WTC11 (cell line): ENCODE results near the gene PICALM. TPM values are rescaled to one million over a fixed set of nuclear protein-coding genes. Genes with fewer than 3 reads are reported as not detected.

Experiments
- ATAC-seq: fragments of 200-7000 bp; cut with Tn5 transposase; 2 replicates; pipeline ENCODE4 v1.10.0; 2021; ENCODE audit warnings: mild to moderate bottlenecking, moderate library complexity
- CTCF ChIA-PET: fragments of 300-600 bp; sonication (Branson Sonifier 250); formaldehyde crosslinking; loops from one replicate; lab custom pipeline; 2021; ENCODE audit warnings: antibody characterized with exemption; lab: Charles Lee
- POLR2A ChIA-PET: fragments of 350-600 bp; sonication (Branson Sonifier 250); formaldehyde crosslinking; loops from one replicate; lab custom pipeline; 2021; ENCODE audit warnings: antibody characterized with exemption; lab: Charles Lee
- DNase-seq: peaks from one replicate; pipeline ENCODE4 v3.0.0; 2021; ENCODE audit warnings: low spot score
- H3K27ac Mint-ChIP-seq: 2 replicates; pipeline ENCODE4 v1.8.0; 2021; ENCODE audit warnings: mixed read lengths
- H3K27me3 Mint-ChIP-seq: 2 replicates; pipeline ENCODE4 v1.8.0; 2021; ENCODE audit warnings: low read depth, mild to moderate bottlenecking, moderate library complexity, mixed read lengths
- H3K36me3 Mint-ChIP-seq: 2 replicates; pipeline ENCODE4 v1.8.0; 2021; ENCODE audit warnings: mixed read lengths
- H3K4me1 Mint-ChIP-seq: 2 replicates; pipeline ENCODE4 v1.8.0; 2022; ENCODE audit warnings: mixed read lengths
- H3K4me3 Mint-ChIP-seq: 2 replicates; pipeline ENCODE4 v1.8.0; 2021; ENCODE audit warnings: mild to moderate bottlenecking, moderate library complexity, mixed read lengths
- H3K9me3 Mint-ChIP-seq: 2 replicates; pipeline ENCODE4 v1.8.0; 2021; ENCODE audit warnings: mixed read lengths
- CREB1 ChIP-seq: sonication (generic); formaldehyde crosslinking; IDR thresholded peaks from 2 replicates; pipeline ENCODE4 v1.8.0; 2023; ENCODE audit warnings: mild to moderate bottlenecking, missing genetic modification reagents
- FOXJ3 ChIP-seq: sonication (generic); formaldehyde crosslinking; IDR thresholded peaks from 2 replicates; pipeline ENCODE4 v1.9.0; 2021; ENCODE audit warnings: missing genetic modification reagents, mild to moderate bottlenecking, borderline replicate concordance
- GABPB1 ChIP-seq: sonication (generic); formaldehyde crosslinking; IDR thresholded peaks from 2 replicates; pipeline ENCODE4 v1.8.1; 2023; ENCODE audit warnings: mild to moderate bottlenecking, missing genetic modification reagents
- GRHL2 ChIP-seq: fragments of 250-450 bp; sonication (Bioruptor Pico); IDR thresholded peaks from 2 replicates; pipeline ENCODE4 v1.8.0; 2022; ENCODE audit warnings: mild to moderate bottlenecking, moderate library complexity; ENCODE audit not compliant: insufficient replicate concordance, severe bottlenecking
- KAT7 ChIP-seq: sonication (generic); formaldehyde crosslinking; IDR thresholded peaks from 2 replicates; pipeline ENCODE4 v1.8.1; 2023; ENCODE audit warnings: missing genetic modification reagents, mild to moderate bottlenecking, borderline replicate concordance
- MYBL2 ChIP-seq: sonication (generic); formaldehyde crosslinking; IDR thresholded peaks from 2 replicates; pipeline ENCODE4 v1.8.1; 2023; ENCODE audit warnings: mild to moderate bottlenecking, moderate library complexity, missing genetic modification reagents
- NFE2L1 ChIP-seq: sonication (generic); formaldehyde crosslinking; IDR thresholded peaks from 2 replicates; pipeline ENCODE4 v1.8.1; 2023; ENCODE audit warnings: missing genetic modification reagents
- SP1 ChIP-seq: sonication (generic); formaldehyde crosslinking; conservative IDR thresholded peaks from 2 replicates; pipeline ENCODE4 v1.8.1; 2022; ENCODE audit warnings: missing genetic modification reagents
- TCF7 ChIP-seq: sonication (generic); formaldehyde crosslinking; IDR thresholded peaks from 2 replicates; pipeline ENCODE4 v1.8.0; 2022; ENCODE audit warnings: mild to moderate bottlenecking, low read depth, missing genetic modification reagents, moderate library complexity
- TEAD1 ChIP-seq: sonication (generic); formaldehyde crosslinking; IDR thresholded peaks from 2 replicates; pipeline ENCODE4 v1.8.0; 2022; ENCODE audit warnings: mild to moderate bottlenecking, missing genetic modification reagents
- TP53 ChIP-seq: sonication (generic); formaldehyde crosslinking; IDR thresholded peaks from 2 replicates; pipeline ENCODE4 v1.8.1; 2023; ENCODE audit warnings: mild to moderate bottlenecking, missing genetic modification reagents
- ZNF232 ChIP-seq: sonication (generic); formaldehyde crosslinking; IDR thresholded peaks from 2 replicates; pipeline ENCODE4 v1.8.0; 2022; ENCODE audit warnings: mild to moderate bottlenecking, missing genetic modification reagents
- ZNF317 ChIP-seq: sonication (generic); formaldehyde crosslinking; IDR thresholded peaks from 2 replicates; pipeline ENCODE4 v1.8.1; 2023; ENCODE audit warnings: low read depth, mild to moderate bottlenecking, moderate library complexity, missing genetic modification reagents, borderline replicate concordance
- total RNA-seq: library from RNA; stranded (reverse); gene quantifications from 3 replicates; pipeline ENCODE4 v1.2.3, GENCODE V29; 2021
- TF ChIP-seq, protein P1 (sequence below): fragments of 250-450 bp; sonication (Bioruptor Pico); IDR thresholded peaks from 2 replicates; pipeline ENCODE4 v1.9.0; 2021; ENCODE audit warnings: mild to moderate bottlenecking
- TF ChIP-seq, protein P2 (sequence below): sonication (generic); formaldehyde crosslinking; IDR thresholded peaks from 2 replicates; pipeline ENCODE4 v1.8.1; 2022; ENCODE audit warnings: low read depth, mild to moderate bottlenecking, moderate library complexity, missing genetic modification reagents, borderline replicate concordance
- TF ChIP-seq, protein P3 (sequence below): sonication (generic); formaldehyde crosslinking; IDR thresholded peaks from 2 replicates; pipeline ENCODE4 v1.8.1; 2023; ENCODE audit warnings: mild to moderate bottlenecking, missing genetic modification reagents, moderate library complexity
- TF ChIP-seq, protein P4 (sequence below): sonication (generic); formaldehyde crosslinking; IDR thresholded peaks from 2 replicates; pipeline ENCODE4 v1.8.1; 2023; ENCODE audit warnings: mild to moderate bottlenecking, missing genetic modification reagents, borderline replicate concordance

PICALM gene
- total RNA-seq, 1 experiment from 2014 or later, result 69.9 TPM

DNA sequence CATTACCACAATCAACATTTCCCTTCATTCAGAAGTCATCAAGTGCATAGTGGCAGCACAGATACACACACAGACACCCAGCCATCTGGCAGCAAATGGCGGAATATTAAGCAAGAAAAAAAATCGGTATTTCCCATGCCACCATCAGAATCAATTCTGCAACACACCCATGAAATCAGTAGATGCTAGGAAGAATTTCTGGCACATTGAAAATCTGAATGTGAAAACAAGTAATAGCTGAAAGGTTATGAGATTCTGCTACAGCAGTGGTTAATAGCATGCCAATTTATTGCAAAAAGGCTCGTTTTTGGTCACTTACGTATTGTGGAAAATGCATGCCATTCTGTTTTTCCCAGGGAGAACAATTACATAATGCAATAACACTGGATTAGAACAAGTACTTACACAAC, 91.1 kb downstream of the PICALM start:
- Mint-ChIP-seq H3K27ac (no peak overlapping the region), H3K27me3 (no peaks in the 10 kb centered on the region), H3K9me3 (no peaks in the 10 kb centered on the region)
- CTCF ChIA-PET, result no interaction called here
- no peak for TF ChIP-seq MYBL2 (CRISPR knock-in tag)
- TF ChIP-seq SP1 (CRISPR knock-in tag), result no peak
- TF ChIP-seq, all 79 proteins: peak for 0
- no peaks in the 10 kb centered on the region for H3K4me1 Mint-ChIP-seq
- peaks cover 23% of the 10 kb centered on the region for H3K36me3 Mint-ChIP-seq
- ATAC-seq (no peak), DNase-seq (no peak)
- no peak overlapping the region for H3K4me3 Mint-ChIP-seq
- POLR2A ChIA-PET, result no interaction called here

DNA sequence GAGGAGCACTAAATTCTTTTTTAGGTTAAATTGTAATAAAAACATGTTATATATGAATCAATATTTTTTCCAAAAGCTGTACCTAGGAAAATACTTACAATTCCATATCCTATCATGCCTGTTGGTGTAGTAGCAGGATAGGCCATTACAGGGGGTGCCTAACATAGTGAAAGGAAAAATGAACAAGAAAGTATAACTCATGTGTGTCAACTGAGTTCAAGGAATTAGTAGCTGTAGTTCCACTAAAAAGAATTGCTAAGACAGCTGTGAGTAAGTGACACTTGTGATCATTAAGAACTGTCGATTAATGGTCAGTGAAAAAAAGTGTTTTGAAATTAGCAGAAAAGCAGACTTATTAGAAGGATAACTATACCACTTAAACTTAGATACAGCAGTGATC, 92.4 kb downstream of the PICALM start:
- Mint-ChIP-seq H3K27ac (no peak overlapping the region), H3K9me3 (no peaks in the 10 kb centered on the region), H3K4me3 (no peak overlapping the region), H3K27me3 (no peaks in the 10 kb centered on the region), H3K4me1 (no peaks in the 10 kb centered on the region), H3K36me3 (peaks cover 18% of the 10 kb centered on the region)
- POLR2A ChIA-PET, result no interaction called here
- CTCF ChIA-PET, result no interaction called here
- TF ChIP-seq TP53 (CRISPR knock-in tag), result no peak
- ATAC-seq (no peak), DNase-seq (no peak)

DNA sequence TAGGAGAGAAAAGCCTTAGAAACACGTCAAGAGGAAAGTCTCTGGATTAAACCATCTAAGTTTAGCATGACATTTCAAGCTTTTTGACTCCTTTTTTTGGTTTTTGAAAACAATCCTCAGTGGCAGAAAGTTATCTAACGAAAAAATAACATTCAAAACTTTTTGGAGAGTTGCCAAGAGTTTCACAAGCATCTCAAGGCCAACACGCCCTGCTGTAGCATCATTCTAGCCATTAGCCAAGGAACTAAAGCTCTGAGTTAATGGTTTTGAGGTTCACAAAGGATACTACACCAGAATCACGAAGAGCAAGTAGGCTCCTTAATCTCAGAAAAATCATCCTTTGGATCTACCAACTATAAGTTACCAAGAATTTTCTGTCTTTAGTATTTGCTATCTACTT, 94.8 kb downstream of the PICALM start:
- Mint-ChIP-seq H3K4me1 (peaks cover under 1% of the 10 kb centered on the region; the same call in 1 of the 2 replicates), H3K27ac (no peak overlapping the region), H3K36me3 (peaks cover 27% of the 10 kb centered on the region), H3K4me3 (no peak overlapping the region), H3K9me3 (no peaks in the 10 kb centered on the region), H3K27me3 (no peaks in the 10 kb centered on the region)
- CTCF ChIA-PET, result no interaction called here
- no peak for ATAC-seq
- DNase-seq, result no peak
- TF ChIP-seq TEAD1 (CRISPR knock-in tag) (no peak), GABPB1 (CRISPR knock-in tag) (no peak)
- POLR2A ChIA-PET, result no interaction called here

DNA sequence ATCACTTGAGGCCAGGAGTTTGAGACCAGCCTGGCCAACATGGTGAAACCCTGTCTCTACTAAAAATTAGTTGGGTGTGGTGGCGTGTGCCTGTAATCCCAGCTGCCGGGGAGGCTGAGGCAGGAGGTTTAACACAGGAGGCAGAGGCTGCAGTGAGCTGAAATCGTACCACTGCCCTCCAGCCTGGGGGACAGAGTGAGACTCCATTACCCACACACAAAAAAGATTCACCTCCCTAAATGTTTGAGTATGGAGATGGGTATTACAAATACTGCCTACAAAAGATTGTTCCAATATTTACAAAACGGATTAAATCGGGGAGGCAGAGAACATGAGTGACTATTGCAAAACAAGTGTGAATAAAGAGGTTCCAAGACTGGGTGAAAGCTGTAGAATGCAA, 98.3 kb downstream of the PICALM start:
- POLR2A ChIA-PET, result no interaction called here
- Mint-ChIP-seq H3K4me3 (no peak overlapping the region), H3K4me1 (peaks cover 18% of the 10 kb centered on the region), H3K27me3 (no peaks in the 10 kb centered on the region), H3K36me3 (peaks cover 32% of the 10 kb centered on the region)
- ATAC-seq, result no peak
- CTCF ChIA-PET, result interaction anchor here (2.6 kb wide), 1 partner anchor 71 kb away, joined by 10 read pairs; no protein-coding TSS in a partner anchor
- TF ChIP-seq TCF7 (CRISPR knock-in tag) (no peak), ZNF317 (no peak), NFE2L1 (no peak), KAT7 (no peak), CREB1 (CRISPR knock-in tag) (no peak), ZNF232 (CRISPR knock-in tag) (no peak), MYBL2 (CRISPR knock-in tag) (no peak), FOXJ3 (CRISPR knock-in tag) (no peak), GRHL2 (CRISPR knock-in tag) (no peak)
- TF ChIP-seq, protein P1, sequence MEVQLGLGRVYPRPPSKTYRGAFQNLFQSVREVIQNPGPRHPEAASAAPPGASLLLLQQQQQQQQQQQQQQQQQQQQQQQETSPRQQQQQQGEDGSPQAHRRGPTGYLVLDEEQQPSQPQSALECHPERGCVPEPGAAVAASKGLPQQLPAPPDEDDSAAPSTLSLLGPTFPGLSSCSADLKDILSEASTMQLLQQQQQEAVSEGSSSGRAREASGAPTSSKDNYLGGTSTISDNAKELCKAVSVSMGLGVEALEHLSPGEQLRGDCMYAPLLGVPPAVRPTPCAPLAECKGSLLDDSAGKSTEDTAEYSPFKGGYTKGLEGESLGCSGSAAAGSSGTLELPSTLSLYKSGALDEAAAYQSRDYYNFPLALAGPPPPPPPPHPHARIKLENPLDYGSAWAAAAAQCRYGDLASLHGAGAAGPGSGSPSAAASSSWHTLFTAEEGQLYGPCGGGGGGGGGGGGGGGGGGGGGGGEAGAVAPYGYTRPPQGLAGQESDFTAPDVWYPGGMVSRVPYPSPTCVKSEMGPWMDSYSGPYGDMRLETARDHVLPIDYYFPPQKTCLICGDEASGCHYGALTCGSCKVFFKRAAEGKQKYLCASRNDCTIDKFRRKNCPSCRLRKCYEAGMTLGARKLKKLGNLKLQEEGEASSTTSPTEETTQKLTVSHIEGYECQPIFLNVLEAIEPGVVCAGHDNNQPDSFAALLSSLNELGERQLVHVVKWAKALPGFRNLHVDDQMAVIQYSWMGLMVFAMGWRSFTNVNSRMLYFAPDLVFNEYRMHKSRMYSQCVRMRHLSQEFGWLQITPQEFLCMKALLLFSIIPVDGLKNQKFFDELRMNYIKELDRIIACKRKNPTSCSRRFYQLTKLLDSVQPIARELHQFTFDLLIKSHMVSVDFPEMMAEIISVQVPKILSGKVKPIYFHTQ (CRISPR knock-in tag), result no peak
- TF ChIP-seq, protein P2, sequence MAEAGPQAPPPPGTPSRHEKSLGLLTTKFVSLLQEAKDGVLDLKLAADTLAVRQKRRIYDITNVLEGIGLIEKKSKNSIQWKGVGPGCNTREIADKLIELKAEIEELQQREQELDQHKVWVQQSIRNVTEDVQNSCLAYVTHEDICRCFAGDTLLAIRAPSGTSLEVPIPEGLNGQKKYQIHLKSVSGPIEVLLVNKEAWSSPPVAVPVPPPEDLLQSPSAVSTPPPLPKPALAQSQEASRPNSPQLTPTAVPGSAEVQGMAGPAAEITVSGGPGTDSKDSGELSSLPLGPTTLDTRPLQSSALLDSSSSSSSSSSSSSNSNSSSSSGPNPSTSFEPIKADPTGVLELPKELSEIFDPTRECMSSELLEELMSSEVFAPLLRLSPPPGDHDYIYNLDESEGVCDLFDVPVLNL (CRISPR knock-in tag), result no peak
- TF ChIP-seq, protein P3, sequence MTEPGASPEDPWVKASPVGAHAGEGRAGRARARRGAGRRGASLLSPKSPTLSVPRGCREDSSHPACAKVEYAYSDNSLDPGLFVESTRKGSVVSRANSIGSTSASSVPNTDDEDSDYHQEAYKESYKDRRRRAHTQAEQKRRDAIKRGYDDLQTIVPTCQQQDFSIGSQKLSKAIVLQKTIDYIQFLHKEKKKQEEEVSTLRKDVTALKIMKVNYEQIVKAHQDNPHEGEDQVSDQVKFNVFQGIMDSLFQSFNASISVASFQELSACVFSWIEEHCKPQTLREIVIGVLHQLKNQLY (CRISPR knock-in tag), result no peak
- TF ChIP-seq, protein P4, sequence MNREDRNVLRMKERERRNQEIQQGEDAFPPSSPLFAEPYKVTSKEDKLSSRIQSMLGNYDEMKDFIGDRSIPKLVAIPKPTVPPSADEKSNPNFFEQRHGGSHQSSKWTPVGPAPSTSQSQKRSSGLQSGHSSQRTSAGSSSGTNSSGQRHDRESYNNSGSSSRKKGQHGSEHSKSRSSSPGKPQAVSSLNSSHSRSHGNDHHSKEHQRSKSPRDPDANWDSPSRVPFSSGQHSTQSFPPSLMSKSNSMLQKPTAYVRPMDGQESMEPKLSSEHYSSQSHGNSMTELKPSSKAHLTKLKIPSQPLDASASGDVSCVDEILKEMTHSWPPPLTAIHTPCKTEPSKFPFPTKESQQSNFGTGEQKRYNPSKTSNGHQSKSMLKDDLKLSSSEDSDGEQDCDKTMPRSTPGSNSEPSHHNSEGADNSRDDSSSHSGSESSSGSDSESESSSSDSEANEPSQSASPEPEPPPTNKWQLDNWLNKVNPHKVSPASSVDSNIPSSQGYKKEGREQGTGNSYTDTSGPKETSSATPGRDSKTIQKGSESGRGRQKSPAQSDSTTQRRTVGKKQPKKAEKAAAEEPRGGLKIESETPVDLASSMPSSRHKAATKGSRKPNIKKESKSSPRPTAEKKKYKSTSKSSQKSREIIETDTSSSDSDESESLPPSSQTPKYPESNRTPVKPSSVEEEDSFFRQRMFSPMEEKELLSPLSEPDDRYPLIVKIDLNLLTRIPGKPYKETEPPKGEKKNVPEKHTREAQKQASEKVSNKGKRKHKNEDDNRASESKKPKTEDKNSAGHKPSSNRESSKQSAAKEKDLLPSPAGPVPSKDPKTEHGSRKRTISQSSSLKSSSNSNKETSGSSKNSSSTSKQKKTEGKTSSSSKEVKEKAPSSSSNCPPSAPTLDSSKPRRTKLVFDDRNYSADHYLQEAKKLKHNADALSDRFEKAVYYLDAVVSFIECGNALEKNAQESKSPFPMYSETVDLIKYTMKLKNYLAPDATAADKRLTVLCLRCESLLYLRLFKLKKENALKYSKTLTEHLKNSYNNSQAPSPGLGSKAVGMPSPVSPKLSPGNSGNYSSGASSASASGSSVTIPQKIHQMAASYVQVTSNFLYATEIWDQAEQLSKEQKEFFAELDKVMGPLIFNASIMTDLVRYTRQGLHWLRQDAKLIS, result no peak
- TF ChIP-seq, all 79 proteins: peak for 0
- DNase-seq, result no peak
- Mint-ChIP-seq H3K9me3 (no peaks in the 10 kb centered on the region), H3K27ac (no peak overlapping the region)
